HepG2 (cell line): ENCODE results near the gene FXN. TPM values are rescaled to one million over a fixed set of nuclear protein-coding genes. Genes with fewer than 3 reads are reported as not detected.

Experiments used
- ATAC-seq: fragments of 200-7000 bp; cut with Tn5 transposase; 3 replicates; pipeline ENCODE4 v1.9.1; 2020; ENCODE audit warnings: mild to moderate bottlenecking, moderate library complexity
- BruUV-seq: library from RNA; stranded (reverse); fragments of 400-500 nt; replicated peaks from 2 replicates; lab custom pipeline; 2021; lab: Mats Ljungman, UMichigan
- CTCF ChIA-PET: fragments of 300-600 bp; formaldehyde crosslinking; extraction: SDS; loops from one replicate; lab custom pipeline; 2021; ENCODE audit warnings: low total read pairs, inconsistent platforms, low intra/inter-chr PET ratio; lab: Yijun Ruan, JAX
- POLR2A ChIA-PET: fragments of 350-600 bp; sonication (Branson Sonifier 250); formaldehyde crosslinking; loops from one replicate; lab custom pipeline; 2020; ENCODE audit warnings: antibody characterized with exemption, inconsistent platforms; lab: Yijun Ruan, JAX
- DNase-seq: peaks from one replicate; pipeline ENCODE4 v3.0.0-alpha.2; 2015; ENCODE audit warnings: low spot score
- FAIRE-seq: peaks from 3 replicates; lab custom pipeline; 2011; peaks lifted over from hg19 to GRCh38; lab: Jason Lieb, UNC
- H2AFZ ChIP-seq: one replicate; pipeline ENCODE4 v1.6.1; 2011; ENCODE audit warnings: low read length, inconsistent platforms
- H3K27ac ChIP-seq: fragments of 300-600 bp; 3 replicates; pipeline ENCODE4 v1.8.0; 2011; ENCODE audit warnings: mixed run types, mild to moderate bottlenecking, mixed read lengths, low read length, inconsistent platforms; ENCODE audit not compliant: insufficient read depth; ENCODE audit errors: extremely low read length
- H3K27me3 ChIP-seq, 2 experiments: fragments of 200-600 bp in 1 of 2; 2 replicates in 1 of 2; 3 replicates in 1 of 2; pipeline versions ENCODE4 v1.6.0 to v1.8.0; 2011; ENCODE audit warnings: low read length in 2 of 2, mild to moderate bottlenecking in 2 of 2, moderate library complexity in 2 of 2, inconsistent platforms in 1 of 2; ENCODE audit not compliant: insufficient read depth in 2 of 2, control insufficient read depth in 1 of 2
- H3K36me3 ChIP-seq, 2 experiments: fragments of 200-600 bp in 1 of 2; replicated peaks in 1 of 2; 2 replicates in 1 of 2; 3 replicates in 1 of 2; pipeline versions ENCODE4 v1.5.1 to v1.8.0; 2011; ENCODE audit warnings: low read length in 2 of 2, inconsistent platforms in 1 of 2; ENCODE audit not compliant: insufficient read depth in 2 of 2, control insufficient read depth in 1 of 2
- H3K4me1 ChIP-seq: 2 replicates; pipeline ENCODE4 v1.5.1; 2012; ENCODE audit warnings: low read length, inconsistent platforms; ENCODE audit not compliant: insufficient read depth
- H3K4me2 ChIP-seq: 2 replicates; pipeline ENCODE4 v1.6.0; 2011; ENCODE audit warnings: low read depth, low read length, inconsistent platforms
- H3K4me3 ChIP-seq, 3 experiments: fragments of 200-600 bp in 1 of 3; sonication (generic), shearing (Covaris generic) in 1 of 3; replicated peaks in 1 of 3; 2 replicates each; pipeline ENCODE4 v1.5.1; 2011 to 2016; ENCODE audit warnings: low read length in 3 of 3, inconsistent platforms in 2 of 3, low read depth in 2 of 3, mild to moderate bottlenecking in 2 of 3, control low read depth in 1 of 3, mixed read lengths in 1 of 3; ENCODE audit not compliant: insufficient read depth in 1 of 3
- H3K79me2 ChIP-seq: one replicate; pipeline ENCODE4 v1.6.1; 2011; ENCODE audit warnings: low read length, inconsistent platforms; ENCODE audit not compliant: insufficient read depth
- H3K9ac ChIP-seq: 2 replicates; pipeline ENCODE4 v1.6.0; 2011; ENCODE audit warnings: mild to moderate bottlenecking, low read depth, low read length, inconsistent platforms; ENCODE audit not compliant: insufficient read depth
- H3K9me3 ChIP-seq: 2 replicates; pipeline ENCODE4 v1.5.1; 2012; ENCODE audit warnings: mild to moderate bottlenecking, low read length
- H4K20me1 ChIP-seq: 2 replicates; pipeline ENCODE4 v1.6.0; 2011; ENCODE audit warnings: inconsistent platforms, mild to moderate bottlenecking, low read length, moderate library complexity; ENCODE audit not compliant: insufficient read depth
- KLF13 ChIP-seq: sonication (generic); formaldehyde crosslinking; IDR thresholded peaks from 2 replicates; pipeline ENCODE4 v1.4.0; 2020; ENCODE audit warnings: mild to moderate bottlenecking, missing genetic modification reagents
- POLR2AphosphoS2 ChIP-seq: IDR thresholded peaks from 2 replicates; pipeline ENCODE4 v1.6.1; 2011; ENCODE audit warnings: low read depth, low read length, improper control_type of control experiment
- ZNF350 ChIP-seq: sonication (generic); formaldehyde crosslinking; IDR thresholded peaks from 2 replicates; pipeline ENCODE4 v1.4.0; 2020; ENCODE audit warnings: mild to moderate bottlenecking, low read depth, missing genetic modification reagents, borderline replicate concordance
- ZNF563 ChIP-seq: sonication (generic); formaldehyde crosslinking; IDR thresholded peaks from 2 replicates; pipeline ENCODE4 v1.8.0; 2022; ENCODE audit warnings: mild to moderate bottlenecking, moderate library complexity, missing genetic modification reagents
- WGBS: methylation state at CpG from one replicate; pipeline ENCODE4 v1.1.6; 2017; ENCODE audit warnings: low lambda C conversion rate; 5-methylcytosine and 5-hydroxymethylcytosine counted together
- in situ Hi-C: cut with HindIII; loops from 2 replicates; pipeline ENCODE4 v1.10.0; 2017; ENCODE audit warnings: low pct_unique_long_range_greater_than_20kb; ENCODE audit not compliant: extremely low pct_ligation_motif_present
- intact Hi-C: fragments of 100-400 bp; cut with micrococcal nuclease; formaldehyde crosslinking; loops from one replicate; pipeline ENCODE4 v1.10.0; 2022; ENCODE audit not compliant: unreplicated experiment
- polyA plus RNA-seq, 8 experiments: library from polyadenylated mRNA; depleted of rRNA in 3 of 8; stranded (reverse) in 7 of 8; unstranded in 1 of 8; fragments of >200 nt; fragmentation: Illumina TruSeq in 4 of 8; extraction: Trizol in 4 of 8; gene quantifications; 2 replicates each; pipeline versions ENCODE4 v1.2.1 to v1.2.3, GENCODE V29; 2011 to 2016; ENCODE audit warnings: low read depth in 4 of 8, missing spikeins in 1 of 8, mixed read lengths in 1 of 8; ENCODE audit not compliant: insufficient read depth in 1 of 8
- total RNA-seq, 5 experiments: library from RNA; depleted of rRNA; stranded (reverse); fragments of >200 nt; fragmentation: Illumina TruSeq; extraction: Trizol; gene quantifications; 2 replicates each; pipeline ENCODE4 v1.2.3, GENCODE V29; 2016; ENCODE audit warnings: low read depth in 1 of 5
- TF ChIP-seq, protein P1 (sequence below): sonication (generic); formaldehyde crosslinking; IDR thresholded peaks from 2 replicates; pipeline ENCODE4 v1.5.0; 2020; ENCODE audit warnings: missing genetic modification reagents
- TF ChIP-seq, protein P2 (sequence below): sonication (generic); formaldehyde crosslinking; IDR thresholded peaks from 2 replicates; pipeline ENCODE4 v1.4.0; 2020; ENCODE audit warnings: low read depth, mild to moderate bottlenecking, missing genetic modification reagents
- TF ChIP-seq, protein P3 (sequence below): sonication (generic); formaldehyde crosslinking; IDR thresholded peaks from 2 replicates; pipeline ENCODE4 v1.5.1; 2020; ENCODE audit warnings: mild to moderate bottlenecking, missing genetic modification reagents, borderline replicate concordance
- TF ChIP-seq, protein P4 (sequence below): sonication (generic); formaldehyde crosslinking; IDR thresholded peaks from 2 replicates; pipeline ENCODE4 v1.5.0; 2020; ENCODE audit warnings: missing genetic modification reagents

Gene FXN
- total and polyA plus RNA-seq, 2 of the 13 experiments (the other 11 are each of a cell fraction or from before 2014, with no cell fraction given) = 24.1 to 26.0 TPM

DNA sequence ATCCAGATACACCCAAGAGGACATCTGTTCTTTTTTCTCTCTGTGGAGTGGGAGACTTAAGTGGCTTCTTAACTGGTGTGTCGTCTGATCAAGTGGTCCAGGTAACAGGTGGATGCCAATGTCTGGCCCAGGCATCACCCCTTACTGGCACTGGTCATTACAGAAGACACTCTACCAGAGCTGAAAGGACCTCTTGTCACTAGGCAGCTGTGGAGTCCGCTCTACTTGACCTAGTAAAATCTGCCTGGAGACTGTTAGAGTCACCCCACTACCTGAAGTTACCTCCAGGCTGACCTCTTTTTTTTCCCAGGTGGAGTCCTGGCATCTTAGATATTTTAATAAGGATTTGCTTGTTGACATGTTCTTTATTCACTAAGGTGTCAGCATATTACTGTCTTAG, 22.5 kb downstream of the FXN start:
- intact Hi-C loops = no loop called here
- ChIA-PET CTCF (no interaction called here), POLR2A (no interaction called here)
- Histone ChIP-seq H3K4me1 (no peaks in the 10 kb centered on the region), H2AFZ (no peak overlapping the region), H3K9ac (no peak overlapping the region), H3K27me3 (no peaks in the 10 kb centered on the region), H3K36me3 (peaks cover 21 to 60% of the 10 kb centered on the region in 2 experiments), H3K79me2 (peaks cover 4% of the 10 kb centered on the region), H3K9me3 (no peaks in the 10 kb centered on the region), H4K20me1 (no peaks in the 10 kb centered on the region), H3K4me3 (no peak overlapping the region), H3K4me2 (no peak overlapping the region), H3K27ac (no peak overlapping the region)
- FAIRE-seq (no peak), ATAC-seq (no peak), DNase-seq (no peak)
- BruUV-seq = no TSS peak
- in situ Hi-C loops = loop anchor here (5.0 kb wide), 1 partner anchor 144 kb away; no protein-coding TSS in a partner anchor
- TF ChIP-seq POLR2AphosphoS2 = no peak
- no peak for TF ChIP-seq ZNF350 (CRISPR knock-in tag)
- 100% methylated on average over 1 of the region's 2 CpGs for WGBS

DNA sequence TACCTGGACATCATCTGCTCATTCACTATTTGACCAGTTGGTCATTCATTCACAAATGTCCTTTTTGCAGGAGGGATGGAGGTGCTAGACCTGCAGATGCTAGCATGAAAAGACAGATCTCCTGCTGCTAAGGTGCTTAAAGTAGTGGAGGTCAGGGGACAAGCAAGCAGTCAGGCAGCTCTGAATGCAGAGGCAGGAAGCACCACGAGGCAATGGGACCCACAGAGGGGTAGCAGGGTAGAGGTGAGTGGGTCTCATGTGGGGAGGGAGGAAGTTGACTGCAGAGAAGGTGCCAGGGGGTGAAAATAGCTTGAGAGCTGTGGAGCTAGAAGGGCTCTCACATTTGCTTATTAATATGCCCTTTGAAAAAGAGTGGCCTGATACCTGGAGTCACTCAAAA, 25.2 kb downstream of the FXN start:
- FAIRE-seq (no peak), ATAC-seq (no peak), DNase-seq (no peak)
- no peak overlapping the region for H3K4me2 ChIP-seq
- in situ Hi-C loops = no loop called here
- H3K36me3 ChIP-seq = peaks cover 26 to 60% of the 10 kb centered on the region in 2 experiments
- intact Hi-C loops = no loop called here
- 93% methylated on average over 1 of the region's 1 CpG for WGBS
- H3K79me2 ChIP-seq = no peaks in the 10 kb centered on the region
- no peak overlapping the region for H2AFZ ChIP-seq
- no TSS peak for BruUV-seq
- H3K27ac ChIP-seq = no peak overlapping the region
- ChIA-PET CTCF (no interaction called here), POLR2A (no interaction called here)
- H3K27me3 ChIP-seq = no peaks in the 10 kb centered on the region
- H4K20me1 ChIP-seq = no peaks in the 10 kb centered on the region
- TF ChIP-seq, protein P1, sequence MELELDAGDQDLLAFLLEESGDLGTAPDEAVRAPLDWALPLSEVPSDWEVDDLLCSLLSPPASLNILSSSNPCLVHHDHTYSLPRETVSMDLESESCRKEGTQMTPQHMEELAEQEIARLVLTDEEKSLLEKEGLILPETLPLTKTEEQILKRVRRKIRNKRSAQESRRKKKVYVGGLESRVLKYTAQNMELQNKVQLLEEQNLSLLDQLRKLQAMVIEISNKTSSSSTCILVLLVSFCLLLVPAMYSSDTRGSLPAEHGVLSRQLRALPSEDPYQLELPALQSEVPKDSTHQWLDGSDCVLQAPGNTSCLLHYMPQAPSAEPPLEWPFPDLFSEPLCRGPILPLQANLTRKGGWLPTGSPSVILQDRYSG (CRISPR knock-in tag) = no peak
- TF ChIP-seq, protein P2, sequence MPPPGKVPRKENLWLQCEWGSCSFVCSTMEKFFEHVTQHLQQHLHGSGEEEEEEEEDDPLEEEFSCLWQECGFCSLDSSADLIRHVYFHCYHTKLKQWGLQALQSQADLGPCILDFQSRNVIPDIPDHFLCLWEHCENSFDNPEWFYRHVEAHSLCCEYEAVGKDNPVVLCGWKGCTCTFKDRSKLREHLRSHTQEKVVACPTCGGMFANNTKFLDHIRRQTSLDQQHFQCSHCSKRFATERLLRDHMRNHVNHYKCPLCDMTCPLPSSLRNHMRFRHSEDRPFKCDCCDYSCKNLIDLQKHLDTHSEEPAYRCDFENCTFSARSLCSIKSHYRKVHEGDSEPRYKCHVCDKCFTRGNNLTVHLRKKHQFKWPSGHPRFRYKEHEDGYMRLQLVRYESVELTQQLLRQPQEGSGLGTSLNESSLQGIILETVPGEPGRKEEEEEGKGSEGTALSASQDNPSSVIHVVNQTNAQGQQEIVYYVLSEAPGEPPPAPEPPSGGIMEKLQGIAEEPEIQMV (CRISPR knock-in tag) = no peak
- TF ChIP-seq, protein P3, sequence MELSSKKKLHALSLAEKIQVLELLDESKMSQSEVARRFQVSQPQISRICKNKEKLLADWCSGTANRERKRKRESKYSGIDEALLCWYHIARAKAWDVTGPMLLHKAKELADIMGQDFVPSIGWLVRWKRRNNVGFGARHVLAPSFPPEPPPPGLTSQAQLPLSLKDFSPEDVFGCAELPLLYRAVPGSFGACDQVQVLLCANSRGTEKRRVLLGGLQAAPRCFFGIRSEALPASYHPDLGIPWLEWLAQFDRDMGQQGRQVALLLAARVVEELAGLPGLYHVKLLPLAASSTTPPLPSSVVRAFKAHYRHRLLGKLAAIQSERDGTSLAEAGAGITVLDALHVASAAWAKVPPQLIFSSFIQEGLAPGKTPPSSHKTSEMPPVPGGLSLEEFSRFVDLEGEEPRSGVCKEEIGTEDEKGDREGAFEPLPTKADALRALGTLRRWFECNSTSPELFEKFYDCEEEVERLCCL = no peak
- no peak for TF ChIP-seq KLF13 (CRISPR knock-in tag)
- TF ChIP-seq ZNF563 (CRISPR knock-in tag) = no peak
- TF ChIP-seq, protein P4, sequence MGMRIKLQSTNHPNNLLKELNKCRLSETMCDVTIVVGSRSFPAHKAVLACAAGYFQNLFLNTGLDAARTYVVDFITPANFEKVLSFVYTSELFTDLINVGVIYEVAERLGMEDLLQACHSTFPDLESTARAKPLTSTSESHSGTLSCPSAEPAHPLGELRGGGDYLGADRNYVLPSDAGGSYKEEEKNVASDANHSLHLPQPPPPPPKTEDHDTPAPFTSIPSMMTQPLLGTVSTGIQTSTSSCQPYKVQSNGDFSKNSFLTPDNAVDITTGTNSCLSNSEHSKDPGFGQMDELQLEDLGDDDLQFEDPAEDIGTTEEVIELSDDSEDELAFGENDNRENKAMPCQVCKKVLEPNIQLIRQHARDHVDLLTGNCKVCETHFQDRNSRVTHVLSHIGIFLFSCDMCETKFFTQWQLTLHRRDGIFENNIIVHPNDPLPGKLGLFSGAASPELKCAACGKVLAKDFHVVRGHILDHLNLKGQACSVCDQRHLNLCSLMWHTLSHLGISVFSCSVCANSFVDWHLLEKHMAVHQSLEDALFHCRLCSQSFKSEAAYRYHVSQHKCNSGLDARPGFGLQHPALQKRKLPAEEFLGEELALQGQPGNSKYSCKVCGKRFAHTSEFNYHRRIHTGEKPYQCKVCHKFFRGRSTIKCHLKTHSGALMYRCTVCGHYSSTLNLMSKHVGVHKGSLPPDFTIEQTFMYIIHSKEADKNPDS = no peak
- H3K9me3 ChIP-seq = no peaks in the 10 kb centered on the region
- H3K9ac ChIP-seq = no peak overlapping the region
- peaks cover 11% of the 10 kb centered on the region for H3K4me1 ChIP-seq
- no peak overlapping the region for H3K4me3 ChIP-seq
